Hematopoietic multipotent progenitor cell treated with erythropoietin and hydrocortisone succinate and interleukin-3 and kit ligand, for 8 days (in vitro differentiated cells): Measurements from ENCODE around the gene FGF14.

ENCODE experiments used
- DNase-seq: peaks from one replicate; pipeline ENCODE4 v3.0.0-alpha.2; 2015

Gene FGF14

DNA sequence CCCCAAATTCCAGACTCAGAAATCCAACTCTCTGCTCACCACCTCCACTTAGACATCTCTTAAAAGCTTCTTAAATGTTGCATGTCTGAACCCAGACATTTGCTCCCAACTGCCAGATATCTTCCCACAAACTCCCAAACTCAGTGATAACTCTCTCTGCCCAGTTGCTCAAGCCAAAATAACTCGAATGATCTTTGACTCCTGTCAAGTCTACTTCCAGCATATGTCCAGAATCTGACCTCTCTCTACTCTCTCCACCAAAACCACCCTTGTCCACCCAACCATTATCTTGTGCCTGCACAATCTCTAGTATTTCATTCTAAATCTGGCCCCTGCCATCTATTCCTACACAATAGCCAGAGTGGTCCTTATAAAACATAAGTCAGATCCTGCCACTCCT, 99.3 kb downstream of the FGF14 start:
- no peak for DNase-seq

DNA sequence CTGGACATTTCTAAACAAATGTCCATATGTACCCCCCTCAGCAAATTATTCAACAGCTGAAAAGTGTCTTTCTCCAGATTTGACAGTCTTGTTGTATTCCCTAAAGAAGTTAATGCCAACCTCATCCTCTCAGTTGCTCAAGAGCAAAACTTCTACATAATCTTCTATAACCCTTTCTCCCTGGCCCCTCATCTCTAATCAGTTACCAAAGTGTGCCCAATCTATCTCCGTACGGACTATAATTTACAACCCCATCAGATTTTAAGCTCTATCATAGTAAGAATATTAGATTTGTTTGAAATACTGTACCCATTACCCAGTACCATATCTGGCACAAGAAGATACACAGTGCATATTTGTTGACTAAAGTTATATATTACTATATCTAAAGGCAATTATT, 101.5 kb downstream of the FGF14 start:
- DNase-seq = no peak

DNA sequence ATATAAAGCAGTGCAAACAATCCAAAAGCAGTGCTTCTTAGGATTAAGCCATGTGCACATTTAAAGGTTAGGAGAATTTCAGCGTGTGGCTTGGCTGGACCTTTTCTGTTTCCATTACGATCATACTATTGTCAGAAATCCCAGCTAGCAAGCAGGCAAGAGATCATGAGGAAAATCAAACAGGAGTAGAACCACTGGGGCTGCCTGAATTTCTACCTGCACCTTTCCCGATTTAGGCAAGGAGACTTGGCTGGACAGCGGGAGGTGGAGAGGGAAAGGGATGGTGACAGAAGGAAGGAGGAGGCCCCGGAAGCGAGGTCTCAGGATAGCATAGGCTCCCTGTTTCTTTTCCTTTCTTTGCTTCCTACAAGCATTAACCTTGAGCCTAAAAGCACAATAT, 102.5 kb downstream of the FGF14 start:
- DNase-seq = no peak

DNA sequence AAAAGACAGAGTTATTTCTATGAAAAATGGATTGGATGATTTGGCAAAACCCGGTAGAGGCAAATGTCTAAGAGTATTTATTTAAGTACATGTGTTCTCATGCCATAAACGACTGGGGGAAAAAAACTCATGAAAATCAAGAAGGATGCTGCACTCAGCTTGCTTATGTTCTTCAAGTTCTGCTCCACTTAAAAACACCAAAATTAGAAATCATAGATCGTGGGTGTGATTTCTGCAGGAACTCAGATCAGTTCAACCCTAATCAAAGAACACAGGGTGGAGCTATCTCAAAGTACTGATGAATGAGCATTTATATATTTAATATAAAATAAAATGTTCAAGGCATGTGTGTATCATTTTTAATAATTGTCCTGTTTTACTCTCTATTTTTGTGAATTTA, 103.8 kb downstream of the FGF14 start:
- DNase-seq = no peak

DNA sequence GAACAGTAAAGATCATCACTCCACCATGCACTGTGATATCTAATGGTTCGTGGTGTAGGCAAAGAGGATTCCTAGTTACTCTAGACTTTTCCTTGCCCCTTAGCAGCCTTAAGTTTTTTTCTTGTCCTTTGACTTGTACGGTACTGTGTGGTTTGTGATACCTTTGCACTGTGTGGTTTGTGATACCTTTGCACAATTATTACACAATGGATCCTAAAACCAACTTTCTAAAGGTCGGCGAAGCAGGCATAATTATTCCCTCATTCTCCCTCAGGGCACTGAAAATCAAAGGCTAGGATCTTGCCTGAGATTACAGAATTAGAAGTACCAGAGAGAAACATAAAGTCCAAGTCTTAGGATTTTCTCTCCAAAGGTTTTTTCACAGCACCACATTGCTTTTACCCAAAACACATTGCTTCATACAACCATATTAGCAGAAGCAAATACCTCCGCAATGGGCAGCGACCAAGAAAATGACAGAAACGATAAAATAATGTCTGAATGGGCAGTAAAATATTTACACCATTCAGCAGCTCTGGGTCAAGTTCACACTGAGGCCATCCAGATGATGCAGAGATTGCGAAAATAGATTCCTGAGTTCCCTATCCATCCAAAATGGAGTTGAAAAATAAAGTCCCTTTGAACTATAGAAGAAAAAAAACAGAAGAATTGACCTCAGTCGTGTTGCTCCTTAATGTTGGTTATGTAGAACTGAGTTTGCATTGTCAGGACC, 106.4 kb downstream of the FGF14 start:
- DNase-seq = no peak

DNA sequence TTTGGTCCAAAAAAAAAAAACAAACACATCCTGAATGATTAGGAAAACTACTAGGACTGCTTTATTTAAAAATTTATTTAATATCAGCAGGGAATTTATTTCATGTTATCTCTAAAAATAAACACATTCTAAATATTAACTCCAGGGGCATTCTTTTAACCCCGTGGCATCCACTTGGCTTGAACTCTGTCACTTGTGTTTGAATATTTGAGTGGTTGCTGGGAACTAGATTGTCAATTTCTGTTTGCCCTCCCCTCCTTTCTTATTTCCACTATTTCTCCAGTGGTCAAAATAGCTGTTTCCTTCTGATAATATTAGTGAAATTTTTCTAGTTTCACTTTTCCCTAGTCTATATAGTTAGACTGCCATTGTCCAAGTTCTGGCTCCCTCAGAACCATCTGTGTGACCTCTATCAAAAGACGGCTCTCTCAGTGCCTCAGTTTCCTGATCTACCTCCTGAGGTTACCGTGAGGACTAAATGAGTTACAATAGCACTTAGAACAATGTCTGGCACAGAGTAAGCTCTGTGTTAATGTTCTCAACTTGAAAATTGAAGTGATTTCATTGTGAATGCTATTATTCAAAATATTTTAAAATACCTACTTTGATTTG, 107.3 kb downstream of the FGF14 start:
- DNase-seq = no peak

DNA sequence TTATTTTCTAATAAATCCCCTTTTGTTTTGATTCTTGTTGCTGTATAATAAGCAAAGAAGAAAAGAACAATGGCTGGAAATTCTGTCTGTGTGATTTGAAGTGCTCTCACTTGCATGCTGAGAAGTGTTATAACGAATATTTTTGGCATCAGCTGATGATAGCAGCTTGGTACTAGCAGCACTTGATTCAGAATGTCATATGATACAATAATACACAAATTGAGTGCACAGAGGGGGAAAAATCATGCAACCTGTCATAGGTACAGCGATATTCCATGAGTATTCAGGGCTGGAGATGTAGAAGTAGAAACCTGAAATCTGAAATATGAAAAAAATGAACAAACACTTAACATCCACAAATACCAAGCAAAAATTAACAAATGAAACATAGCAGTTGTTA, 108.1 kb downstream of the FGF14 start:
- no peak for DNase-seq

DNA sequence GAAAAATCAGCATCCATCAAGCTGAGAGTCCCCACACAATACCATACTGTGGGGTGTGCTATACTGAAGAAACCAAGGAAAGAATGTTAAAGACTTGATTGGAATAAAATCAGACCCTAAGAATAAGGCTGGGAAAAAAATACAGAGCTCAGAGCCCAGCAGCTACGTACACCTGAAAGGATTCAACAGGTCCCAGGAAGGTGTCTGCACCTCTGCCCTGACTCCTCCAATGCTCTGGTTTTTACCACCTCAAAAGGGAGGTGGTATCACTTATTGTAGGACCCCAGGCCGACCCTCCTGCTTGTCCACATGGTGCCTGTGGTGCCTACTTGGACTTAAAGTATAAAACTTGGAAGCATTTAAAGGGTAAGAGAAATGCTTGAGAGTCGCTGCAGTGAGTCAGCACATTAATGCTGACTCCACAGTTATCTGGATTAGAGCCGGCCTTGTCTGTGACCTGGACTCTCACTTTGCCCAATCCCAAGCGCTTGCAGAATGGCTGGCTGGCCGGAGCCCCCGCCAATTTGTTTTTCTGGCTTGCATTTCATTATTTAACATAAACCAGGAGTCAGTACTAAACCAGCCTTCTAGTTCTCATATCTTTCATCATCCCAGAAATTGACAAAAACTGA, 110.1 kb downstream of the FGF14 start:
- no peak for DNase-seq

DNA sequence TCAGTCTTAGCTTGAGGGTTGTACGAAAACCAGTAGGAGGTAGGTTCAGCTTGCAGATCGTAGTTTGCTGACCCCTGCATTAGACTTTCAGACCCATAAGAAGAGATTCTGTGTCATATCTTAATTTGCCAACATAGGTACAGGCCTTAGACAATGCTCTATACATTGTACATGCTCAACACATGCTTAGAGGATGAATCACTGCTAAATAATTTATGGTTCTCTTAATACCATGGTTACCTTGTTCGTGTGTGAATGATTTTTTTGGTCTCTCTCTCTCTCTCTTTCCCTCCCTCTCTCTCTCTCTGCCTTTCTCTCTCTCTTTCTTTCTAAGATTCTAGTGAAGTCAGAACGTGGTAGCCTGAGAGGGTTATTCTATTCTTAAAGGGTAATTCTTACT, 112.2 kb downstream of the FGF14 start:
- DNase-seq = no peak

DNA sequence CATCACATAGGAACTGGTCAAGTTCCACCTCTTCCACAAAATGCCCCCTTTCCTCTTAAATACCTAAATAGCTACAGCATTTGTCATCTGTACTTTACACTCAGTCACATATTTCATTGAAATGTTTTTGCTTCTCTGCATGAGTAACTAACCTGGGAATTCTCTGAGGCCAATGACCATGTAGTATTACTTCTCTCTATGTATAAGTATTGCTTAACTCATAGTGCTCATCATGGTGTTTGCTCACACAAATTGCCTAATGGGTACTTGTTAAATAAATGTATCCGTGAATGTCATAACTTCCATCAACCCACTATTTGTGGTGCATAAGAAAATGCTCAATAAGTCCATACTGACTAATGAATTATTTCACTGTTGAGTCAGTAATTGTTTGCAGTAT, 115.5 kb downstream of the FGF14 start:
- no peak for DNase-seq

DNA sequence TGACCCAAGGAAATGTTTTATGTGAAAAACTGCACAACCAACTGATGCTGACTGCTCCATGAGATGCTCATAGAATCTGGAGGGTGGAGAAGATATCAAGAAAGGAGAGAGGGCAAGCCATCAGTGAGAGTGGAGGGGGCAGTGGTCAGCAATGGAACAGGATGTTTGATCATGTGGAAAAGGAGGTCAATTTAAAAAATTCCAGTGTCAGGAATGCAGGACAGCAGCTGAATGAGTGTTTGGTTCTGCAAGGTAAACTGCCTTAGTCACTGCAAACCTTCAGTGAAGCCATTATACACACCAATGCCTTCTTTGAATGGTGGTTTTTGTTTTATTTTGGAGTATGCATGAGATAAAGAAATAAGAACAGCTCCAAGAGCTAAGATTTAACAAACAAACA, 121.5 kb downstream of the FGF14 start:
- DNase-seq = no peak

DNA sequence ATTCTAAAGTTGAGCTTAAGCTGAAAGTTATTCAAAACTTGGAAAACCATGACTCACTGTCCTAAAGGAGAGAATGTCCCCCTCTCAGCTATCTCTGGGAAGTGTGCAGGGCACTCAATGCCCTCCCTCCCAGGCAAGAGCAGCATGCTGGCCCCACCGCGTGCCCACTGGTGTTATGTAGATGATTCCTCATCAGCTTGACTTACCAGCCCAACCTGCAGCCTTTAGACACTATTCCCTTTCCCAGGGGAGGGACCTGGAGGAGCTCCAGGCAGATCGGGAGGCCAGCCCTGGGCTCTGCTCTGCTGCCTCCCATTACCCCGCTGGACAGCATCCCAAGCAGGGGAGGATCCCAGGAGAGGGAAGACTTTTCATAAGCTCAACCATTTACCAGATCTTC, 124.6 kb downstream of the FGF14 start:
- no peak for DNase-seq

DNA sequence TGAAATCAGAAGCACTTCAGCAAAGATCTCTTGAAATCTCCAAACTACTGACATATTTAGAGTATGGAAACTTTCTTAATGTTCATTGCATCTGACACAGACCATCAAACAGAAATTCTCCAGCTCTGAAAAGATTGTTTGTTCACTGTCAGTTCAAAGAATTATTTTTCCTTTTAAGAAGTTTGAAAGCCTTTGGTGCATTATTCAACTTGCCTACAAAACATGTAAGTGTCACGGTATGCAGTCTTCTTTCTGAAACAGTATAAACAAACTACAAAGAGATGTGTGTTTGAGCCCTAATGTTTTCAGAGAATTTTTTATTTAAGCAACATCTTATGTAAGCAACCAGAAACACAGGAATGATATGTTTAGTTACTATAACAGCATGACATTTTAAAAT, 125.4 kb downstream of the FGF14 start:
- no peak for DNase-seq

DNA sequence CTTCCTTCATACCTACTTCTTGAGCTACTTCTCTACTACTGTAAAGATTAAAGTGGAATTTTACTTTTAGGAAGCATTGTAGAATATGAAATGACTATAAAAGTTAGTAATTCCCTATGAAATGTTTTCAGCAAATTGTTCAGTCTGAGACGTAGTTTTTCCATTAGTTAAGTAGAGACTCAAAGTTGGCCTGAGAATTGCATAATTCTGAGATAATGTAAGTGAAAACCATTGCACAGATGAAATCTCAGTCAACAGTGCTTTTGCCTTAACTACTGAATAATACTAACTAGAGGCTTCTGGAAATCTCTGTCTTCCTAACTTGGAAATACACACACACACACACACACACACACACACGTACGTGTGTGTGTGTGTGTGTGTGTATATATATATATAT, 125.9 kb downstream of the FGF14 start:
- no peak for DNase-seq

DNA sequence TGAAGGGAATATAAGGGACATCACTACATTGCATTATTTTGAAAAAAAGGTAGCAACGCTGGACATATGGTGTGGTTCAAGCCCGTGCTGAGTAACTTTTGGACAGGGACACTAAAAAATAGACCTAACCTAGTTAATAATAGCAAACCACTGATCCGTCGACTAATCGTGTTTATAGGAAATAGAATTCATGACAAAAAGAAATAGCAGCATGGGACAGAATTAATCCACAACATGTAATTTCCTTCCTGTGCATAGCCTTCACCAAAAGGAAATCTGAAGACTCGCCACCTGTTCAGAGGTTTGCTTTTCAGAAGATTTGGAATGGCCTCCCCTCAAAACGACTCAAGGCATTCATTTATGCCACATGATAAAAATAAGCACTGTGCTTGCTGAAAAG, 128.7 kb downstream of the FGF14 start:
- DNase-seq = no peak

DNA sequence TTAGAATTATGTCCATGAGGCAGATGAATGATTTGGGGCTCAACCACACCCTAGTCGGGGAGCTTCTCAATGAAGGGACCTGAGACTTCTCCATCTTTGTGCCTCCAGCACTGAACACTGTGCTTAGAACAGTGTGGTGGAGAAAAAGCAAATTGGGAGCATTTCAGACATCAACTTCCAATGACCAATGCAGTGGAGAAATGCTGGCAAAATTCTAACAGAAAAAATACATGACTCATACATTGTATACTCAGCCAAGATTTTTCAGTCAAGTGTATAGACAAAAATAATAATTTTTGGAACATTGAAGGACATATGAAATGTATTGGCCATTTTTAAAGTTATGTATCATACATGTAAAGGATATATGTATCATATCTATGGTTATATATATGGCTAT, 134.7 kb downstream of the FGF14 start:
- DNase-seq = no peak

DNA sequence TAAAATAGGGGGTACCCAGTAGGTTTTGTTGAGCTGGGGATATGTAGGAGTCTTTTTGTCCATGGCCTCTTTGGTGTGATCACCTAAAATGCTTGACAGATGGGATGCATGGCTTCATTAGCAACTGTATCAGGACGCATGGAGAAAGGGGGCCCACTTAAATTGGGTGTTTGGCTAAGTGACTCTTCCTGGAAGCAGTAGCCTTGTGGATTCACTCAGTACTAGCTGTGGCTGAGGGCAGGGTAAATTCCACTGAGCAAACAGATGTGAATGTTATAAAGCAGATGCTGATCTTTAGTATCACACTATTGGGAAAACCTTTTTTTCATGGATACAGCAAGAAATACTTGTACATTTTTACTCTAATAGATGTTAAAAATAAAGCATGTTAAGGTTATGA, 140.0 kb downstream of the FGF14 start:
- no peak for DNase-seq

DNA sequence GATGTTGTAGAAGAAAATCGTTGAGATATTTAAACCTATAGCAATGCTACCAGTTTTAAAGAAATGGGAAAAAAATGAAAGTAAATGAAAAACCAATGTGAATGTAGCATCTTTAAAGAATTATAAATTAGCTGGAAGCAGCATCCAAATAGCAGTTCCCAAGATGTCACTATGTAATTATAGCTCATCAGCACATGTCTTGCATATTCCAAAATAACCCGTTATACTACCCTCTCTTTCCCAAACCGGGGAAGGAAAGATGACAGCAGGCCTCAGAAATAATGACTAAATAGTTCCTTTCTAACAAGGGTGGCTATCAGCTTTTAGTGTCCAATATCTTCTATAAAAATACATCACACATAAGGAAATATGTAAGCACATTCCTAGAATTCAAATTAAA, 140.5 kb downstream of the FGF14 start:
- no peak for DNase-seq

DNA sequence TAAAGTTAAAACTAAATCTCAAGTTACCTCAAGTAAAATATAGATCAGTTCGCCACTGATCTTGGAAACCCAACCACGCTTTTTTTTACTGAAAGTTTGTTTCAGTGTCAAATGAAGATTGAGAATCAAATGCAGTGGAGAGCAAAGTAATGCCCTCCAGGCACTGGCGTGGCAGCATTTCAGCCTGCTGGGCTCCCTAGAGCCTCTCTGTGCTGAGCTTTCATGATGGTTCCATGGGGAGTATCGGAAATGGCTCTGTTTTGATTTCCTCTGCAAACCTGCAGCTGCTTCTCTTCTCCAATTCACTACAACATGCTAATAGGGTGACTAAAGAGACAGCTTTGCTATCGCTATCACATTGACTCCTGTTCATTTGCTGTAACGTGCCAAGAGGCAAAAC, 141.6 kb downstream of the FGF14 start:
- DNase-seq = no peak

DNA sequence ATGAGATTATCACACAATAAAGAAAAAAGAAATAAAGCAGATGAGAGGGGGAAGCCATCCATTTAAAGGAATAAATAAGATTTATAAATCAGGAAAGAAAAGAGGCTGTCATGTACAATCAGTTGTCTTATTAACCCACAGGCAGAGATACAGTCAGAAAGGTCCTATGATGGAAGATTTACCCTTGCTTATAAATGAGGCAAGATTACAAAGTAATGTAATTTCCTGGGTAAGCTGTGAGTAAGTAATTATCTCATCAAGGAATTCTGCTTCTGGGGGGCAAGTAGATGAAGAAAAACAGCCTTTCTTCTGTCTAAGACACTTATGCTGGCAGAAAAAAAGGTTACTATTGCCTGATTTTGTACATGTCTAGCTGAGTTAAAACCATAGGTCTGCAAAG, 146.4 kb downstream of the FGF14 start:
- DNase-seq = no peak

DNA sequence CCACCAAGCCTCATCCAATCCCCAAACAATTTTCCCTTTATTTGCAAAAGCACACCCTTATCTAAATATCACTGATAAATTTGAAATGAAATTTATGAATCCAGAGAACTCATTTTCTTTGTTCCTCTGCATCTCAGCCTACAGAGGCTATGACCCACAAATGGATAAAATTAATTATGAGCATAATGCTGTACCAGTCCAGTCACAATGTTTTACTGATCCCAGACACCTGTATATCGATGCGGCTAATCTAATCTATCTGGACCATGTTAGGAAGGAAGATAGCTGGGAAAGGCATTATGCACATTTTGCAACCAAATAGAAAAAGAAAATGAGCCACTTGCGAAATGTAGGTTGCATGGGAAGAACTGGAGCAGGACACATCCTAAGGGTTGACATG, 150.0 kb downstream of the FGF14 start:
- no peak for DNase-seq

DNA sequence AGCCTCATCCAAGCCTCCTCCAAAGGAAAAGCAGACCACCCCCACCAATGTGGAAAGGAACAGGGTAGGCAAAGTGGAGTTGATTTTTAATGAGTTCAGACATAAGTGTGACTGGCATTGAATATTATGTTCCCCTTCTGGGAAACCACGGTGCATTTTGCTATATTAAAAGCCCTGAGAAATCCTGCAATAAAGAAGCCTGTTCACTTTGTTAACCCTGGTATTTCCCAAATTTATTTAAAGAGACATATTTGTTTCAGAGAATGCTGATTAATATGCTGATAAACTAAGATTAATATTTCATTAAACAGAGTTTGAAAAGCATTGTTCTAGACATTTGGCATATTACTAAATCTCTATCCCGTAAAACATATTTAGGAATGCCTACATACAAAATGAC, 151.4 kb downstream of the FGF14 start:
- DNase-seq = no peak

DNA sequence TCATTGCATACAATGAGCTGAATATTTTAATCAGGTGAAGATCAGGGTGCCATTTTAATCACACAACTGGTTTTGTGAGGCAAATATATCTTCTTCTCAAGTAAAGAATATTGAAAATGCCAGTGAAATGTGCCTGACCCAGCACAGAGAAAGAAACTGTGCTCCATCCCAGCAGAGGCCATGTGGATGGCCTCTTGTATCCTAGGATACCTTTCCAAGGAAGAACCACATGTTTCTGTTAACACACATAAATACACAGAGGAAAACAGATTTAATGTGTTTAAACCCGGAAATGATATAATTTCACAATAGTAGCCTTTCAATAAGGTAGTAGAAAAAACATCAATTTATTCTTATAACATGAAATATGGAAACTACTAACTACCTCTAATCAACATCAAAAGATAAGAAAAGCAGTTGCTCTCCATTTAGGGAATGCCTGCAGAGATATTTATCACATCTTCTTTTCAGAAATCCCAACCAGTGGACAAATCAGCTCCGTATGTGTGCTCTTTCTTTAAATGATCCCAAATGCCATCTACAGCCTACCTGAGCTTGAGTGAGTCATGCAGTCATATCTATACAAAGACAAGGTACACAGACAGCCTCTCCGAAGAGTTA, 157.1 kb downstream of the FGF14 start:
- no peak for DNase-seq

DNA sequence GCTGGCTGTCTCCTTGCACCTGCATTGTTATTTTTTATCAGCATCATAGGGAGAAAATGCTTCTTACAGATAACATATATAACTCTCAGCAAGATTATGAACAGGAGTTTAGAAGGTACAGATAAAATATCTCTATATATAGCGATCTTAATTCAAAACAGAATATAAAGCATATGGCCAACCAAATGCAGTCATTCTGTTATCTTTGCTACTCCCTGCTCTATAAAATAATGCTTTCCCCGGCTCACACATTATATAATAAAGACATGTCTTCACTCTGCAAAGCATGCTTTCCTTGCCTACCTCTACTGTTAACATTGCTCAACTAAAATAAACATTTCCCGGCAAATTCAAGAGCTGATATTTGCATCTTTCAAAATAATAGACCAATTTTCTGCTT, 161.7 kb downstream of the FGF14 start:
- DNase-seq = no peak
